ENCODE measurements around the gene POLR2E. TPM values are rescaled to one million over a fixed set of nuclear protein-coding genes. Genes with fewer than 3 reads are reported as not detected.

Gene POLR2E
- 70.2 and 74.0 TPM in 2 replicates for total RNA-seq

GRCh38 chr19:1094978-1095701, at the start of gene POLR2E:
POLR2E (minus strand) TSS chr19:1095375; CDS start chr19:1095315, 60 bp downstream.
- peaks cover 14% of the 10 kb centered on the region for H3K36me3 ChIP-seq (ENCODE audit: insufficient read depth, low read length)
- H3K4me3 ChIP-seq (ENCODE audit: insufficient read depth, low read length): peak within 1 kb of the TSS; percentile 83
- peak; percentile 100 for DNase-seq (ENCODE audit: insufficient read length, low spot score, missing footprints)
- peak within 1 kb of the TSS; percentile 72 for H3K4me2 ChIP-seq (ENCODE audit: insufficient read depth, low read length)
- H2AFZ ChIP-seq (ENCODE audit: low read length): no peak within 1 kb of the TSS
- no peak for TF ChIP-seq CTCF (IDR thresholded peaks at IDR 0.05; ENCODE audit: extremely low read depth, low read depth, low read length)
- H4K20me1 ChIP-seq (ENCODE audit: insufficient read depth, low read length): peaks cover 17% of the 10 kb centered on the region
- H3K4me1 ChIP-seq (ENCODE audit: insufficient read depth, low read length): peaks cover 24% of the 10 kb centered on the region
- peaks cover 32% of the 10 kb centered on the region for H3K79me2 ChIP-seq (ENCODE audit: insufficient read depth, low read length)
- H3K27me3 ChIP-seq (ENCODE audit: insufficient read depth, low read length): no peaks in the 10 kb centered on the region
- H3K27ac ChIP-seq (ENCODE audit: low read depth, low read length): peak within 1 kb of the TSS; percentile 44
- H3K9me3 ChIP-seq (ENCODE audit: low read depth, low read length): no peaks in the 10 kb centered on the region

- TF ChIP-seq CTCF (IDR thresholded peaks at IDR 0.05; ENCODE audit: extremely low read depth, low read depth, low read length): no peak
- Histone ChIP-seq H2AFZ (ENCODE audit: low read length) (no peak overlapping the region), H3K79me2 (ENCODE audit: insufficient read depth, low read length) (peaks cover 17% of the 10 kb centered on the region), H3K27me3 (ENCODE audit: insufficient read depth, low read length) (no peaks in the 10 kb centered on the region), H3K27ac (ENCODE audit: low read depth, low read length) (peak overlapping the region; percentile 12), H3K4me3 (ENCODE audit: insufficient read depth, low read length) (no peak overlapping the region), H3K4me1 (ENCODE audit: insufficient read depth, low read length) (no peaks in the 10 kb centered on the region), H3K9me3 (ENCODE audit: low read depth, low read length) (no peaks in the 10 kb centered on the region), H3K4me2 (ENCODE audit: insufficient read depth, low read length) (no peak overlapping the region), H4K20me1 (ENCODE audit: insufficient read depth, low read length) (peaks cover 12% of the 10 kb centered on the region), H3K36me3 (ENCODE audit: insufficient read depth, low read length) (peaks cover 46% of the 10 kb centered on the region)
- no peak for DNase-seq (ENCODE audit: insufficient read length, low spot score, missing footprints)
Measured at GRCh38 chr19:1144741-1145140, 49.6 kb upstream of the POLR2E start.

DNA sequence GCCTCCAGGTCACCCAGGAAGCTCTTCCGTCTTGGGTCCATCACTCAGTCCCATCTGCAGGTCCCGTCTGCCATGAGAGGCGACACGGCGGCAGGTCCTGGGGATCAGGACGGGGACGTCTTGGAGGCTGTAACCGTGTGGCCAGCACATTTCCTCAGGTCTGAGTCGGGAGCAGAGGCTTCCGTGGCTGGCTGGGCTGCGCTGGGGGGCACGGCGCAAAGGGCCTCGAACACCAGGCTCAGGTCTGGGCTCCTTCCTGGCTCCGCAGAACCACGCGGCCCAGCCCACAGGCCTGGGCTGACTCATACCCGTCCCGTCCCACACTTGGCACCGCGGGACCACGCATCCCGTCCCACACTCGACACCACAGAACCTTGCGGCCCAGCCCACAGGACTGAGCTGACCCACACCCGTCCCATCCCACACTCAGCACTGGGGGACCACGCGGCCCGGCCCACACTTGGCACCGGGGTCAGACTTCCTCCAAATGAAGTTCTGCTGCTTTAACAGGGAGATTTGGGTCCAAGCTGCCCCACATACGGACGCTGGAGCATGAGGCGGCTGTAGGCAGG, 48.7 kb upstream of the POLR2E start:
- Histone ChIP-seq H3K36me3 (ENCODE audit: insufficient read depth, low read length) (peaks cover 40% of the 10 kb centered on the region), H3K27ac (ENCODE audit: low read depth, low read length) (no peak overlapping the region), H3K27me3 (ENCODE audit: insufficient read depth, low read length) (no peaks in the 10 kb centered on the region), H3K4me2 (ENCODE audit: insufficient read depth, low read length) (no peak overlapping the region), H3K4me1 (ENCODE audit: insufficient read depth, low read length) (no peaks in the 10 kb centered on the region), H3K4me3 (ENCODE audit: insufficient read depth, low read length) (no peak overlapping the region), H3K79me2 (ENCODE audit: insufficient read depth, low read length) (peaks cover 10% of the 10 kb centered on the region), H4K20me1 (ENCODE audit: insufficient read depth, low read length) (peaks cover 10% of the 10 kb centered on the region), H2AFZ (ENCODE audit: low read length) (no peak overlapping the region), H3K9me3 (ENCODE audit: low read depth, low read length) (no peaks in the 10 kb centered on the region)
- no peak for TF ChIP-seq CTCF (IDR thresholded peaks at IDR 0.05; ENCODE audit: extremely low read depth, low read depth, low read length)
- DNase-seq (ENCODE audit: insufficient read length, low spot score, missing footprints): no peak

DNA sequence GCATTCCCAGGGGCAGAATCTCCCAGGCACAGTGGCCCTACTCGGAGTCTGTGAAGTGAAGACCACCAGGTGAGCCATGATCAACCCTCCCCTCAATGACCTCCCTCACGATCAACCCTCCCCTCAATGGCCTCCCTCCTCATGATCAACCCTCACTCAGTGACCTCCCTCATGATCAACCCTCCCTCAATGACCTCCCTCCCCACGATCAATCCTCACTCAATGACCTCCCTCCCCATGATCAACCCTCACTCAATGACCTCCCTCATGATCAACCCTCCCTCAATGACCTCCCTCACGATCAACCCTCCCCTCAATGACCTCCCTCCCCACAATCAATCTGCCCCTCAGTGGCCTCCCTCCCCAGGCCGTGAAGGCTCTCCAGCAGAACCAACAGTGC, 46.8 kb upstream of the POLR2E start:
- no peak for DNase-seq (ENCODE audit: insufficient read length, low spot score, missing footprints)
- Histone ChIP-seq H2AFZ (ENCODE audit: low read length) (no peak overlapping the region), H3K27me3 (ENCODE audit: insufficient read depth, low read length) (no peaks in the 10 kb centered on the region), H3K4me2 (ENCODE audit: insufficient read depth, low read length) (no peak overlapping the region), H3K36me3 (ENCODE audit: insufficient read depth, low read length) (peaks cover 40% of the 10 kb centered on the region), H3K4me1 (ENCODE audit: insufficient read depth, low read length) (no peaks in the 10 kb centered on the region), H4K20me1 (ENCODE audit: insufficient read depth, low read length) (peaks cover 15% of the 10 kb centered on the region), H3K27ac (ENCODE audit: low read depth, low read length) (no peak overlapping the region), H3K4me3 (ENCODE audit: insufficient read depth, low read length) (no peak overlapping the region), H3K9me3 (ENCODE audit: low read depth, low read length) (no peaks in the 10 kb centered on the region), H3K79me2 (ENCODE audit: insufficient read depth, low read length) (peaks cover 12% of the 10 kb centered on the region)
- no peak for TF ChIP-seq CTCF (IDR thresholded peaks at IDR 0.05; ENCODE audit: extremely low read depth, low read depth, low read length)

All from osteoblast (primary cell).